NCI-H2171 (cell line): ENCODE measurements around the gene TEX19.
"Not testable (repeated sequence)": the region's sequence is repeated elsewhere in the genome, so short reads cannot be mapped to it uniquely, and the experiment has no call there.

Experiments
- DNase-seq: peaks from one replicate; lab custom pipeline; 2025; lab: John Stamatoyannopoulos, UW

The TEX19 gene

DNA sequence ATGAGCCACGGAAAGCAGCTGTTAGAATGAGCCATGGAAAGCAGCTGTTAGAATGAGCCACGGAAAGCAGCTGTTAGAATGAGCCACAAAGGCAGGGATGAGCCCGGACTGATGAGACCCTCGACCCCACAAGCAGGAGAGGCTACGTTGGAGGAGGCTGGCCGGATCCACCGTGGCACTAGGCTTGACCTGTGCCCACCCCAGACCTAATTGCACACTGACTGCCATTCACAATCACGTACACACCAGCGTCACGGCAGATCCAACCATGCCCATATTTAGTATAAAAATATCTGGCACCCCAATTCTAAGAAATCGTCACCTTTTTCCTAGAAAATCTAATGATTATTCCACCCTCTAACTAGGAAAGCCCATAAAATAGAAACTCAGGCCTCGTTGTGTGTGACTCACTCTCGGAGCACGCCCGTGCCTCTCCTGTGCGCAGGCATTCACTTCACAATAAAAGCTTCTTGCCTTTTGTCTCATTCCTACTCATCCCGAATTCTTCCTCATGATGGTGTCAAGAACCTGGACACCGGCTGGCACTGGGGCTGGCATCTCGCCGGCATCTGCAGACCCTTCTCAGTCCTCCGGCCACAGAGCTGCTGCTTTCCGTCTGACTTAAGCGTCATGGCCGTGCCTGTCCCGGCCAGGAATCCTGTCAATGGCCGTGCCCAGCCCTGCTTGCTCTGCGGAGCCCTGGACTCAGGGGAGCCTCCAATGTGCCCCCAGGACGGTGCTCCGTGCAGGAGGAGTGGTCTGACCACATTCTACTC is 20.0 kb upstream of the TEX19 start:
- no peak for DNase-seq

- no peak for DNase-seq
Observed at GRCh38 chr17:82339634-82340580, 19.1 kb upstream of the TEX19 start.

- no peak for DNase-seq
Observed at GRCh38 chr17:82342361-82343079, 16.5 kb upstream of the TEX19 start.

GRCh38 chr17:82343560-82343959 is 15.5 kb upstream of the TEX19 start:
- DNase-seq: no peak

- no peak for DNase-seq
Observed at GRCh38 chr17:82344175-82344907, 14.7 kb upstream of the TEX19 start.

GRCh38 chr17:82345151-82345976 is 13.7 kb upstream of the TEX19 start:
- no peak for DNase-seq

DNA sequence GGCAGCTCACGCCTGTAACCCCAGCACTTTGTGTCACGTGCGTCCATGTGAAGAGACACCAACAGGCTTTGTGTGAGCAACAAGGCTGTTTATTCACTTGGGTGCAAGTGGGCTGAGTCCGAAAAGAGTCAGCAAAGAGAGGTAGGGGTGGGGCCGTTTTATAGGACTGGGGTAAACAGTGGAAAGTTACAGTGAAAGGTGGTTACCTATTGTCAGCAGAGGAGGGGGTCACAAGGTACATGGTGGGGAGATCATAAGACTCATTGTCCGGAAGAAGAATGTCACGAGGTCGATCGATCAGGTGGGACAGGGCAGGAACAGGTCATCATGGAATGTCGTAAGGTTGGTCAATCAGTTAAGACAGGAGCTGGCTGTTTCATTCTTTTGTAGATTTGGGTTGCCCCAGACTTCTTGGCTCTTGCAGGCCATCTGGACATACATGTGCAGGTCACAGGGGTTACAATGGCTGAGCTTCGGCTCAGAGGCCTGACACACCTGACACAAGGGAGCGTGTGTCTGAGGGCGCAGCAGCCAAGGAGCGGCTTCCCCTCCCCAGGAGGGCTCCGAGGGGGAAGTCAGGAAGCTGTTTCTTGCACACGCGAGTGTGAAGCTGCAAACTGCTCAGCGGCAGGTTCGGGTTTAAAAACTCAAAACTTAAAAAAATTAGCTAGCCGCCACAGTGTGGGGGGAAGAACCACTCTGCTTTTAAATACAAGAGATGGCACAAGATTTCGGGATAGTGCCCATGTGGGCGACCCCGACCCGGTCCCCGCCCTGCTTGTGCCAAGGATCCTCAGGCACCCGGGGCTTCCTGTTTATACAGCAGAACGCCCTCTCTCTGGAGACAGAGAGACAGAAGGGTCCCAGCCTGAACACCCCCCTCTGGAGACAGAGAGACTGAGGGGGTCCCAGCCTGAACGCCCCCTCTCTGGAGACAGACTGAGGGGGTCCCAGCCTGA is 12.4 kb upstream of the TEX19 start:
- no peak for DNase-seq

- not testable (repeated sequence) for DNase-seq
Observed at GRCh38 chr17:82347994-82348393, 11.1 kb upstream of the TEX19 start.

DNA sequence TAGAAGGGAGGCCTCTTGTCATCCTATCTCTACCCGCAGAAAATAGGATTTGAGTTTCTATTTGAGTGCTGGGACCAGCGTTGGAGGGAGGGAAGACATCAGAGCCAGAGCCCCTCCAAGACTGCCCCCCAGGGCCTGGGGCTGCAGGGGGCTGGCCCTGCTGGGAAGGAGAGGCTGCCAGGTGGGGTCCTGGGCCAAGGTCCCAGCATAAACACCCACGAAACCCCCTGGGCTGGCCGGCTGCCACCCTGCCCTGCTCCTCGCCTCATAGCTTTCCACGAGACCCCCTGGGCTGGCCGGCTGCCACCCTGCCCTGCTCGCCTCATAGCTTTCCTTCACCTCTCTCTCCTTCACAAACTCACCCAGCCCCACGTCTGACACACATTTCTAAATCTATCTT is 10.6 kb upstream of the TEX19 start:
- DNase-seq: no peak

DNA sequence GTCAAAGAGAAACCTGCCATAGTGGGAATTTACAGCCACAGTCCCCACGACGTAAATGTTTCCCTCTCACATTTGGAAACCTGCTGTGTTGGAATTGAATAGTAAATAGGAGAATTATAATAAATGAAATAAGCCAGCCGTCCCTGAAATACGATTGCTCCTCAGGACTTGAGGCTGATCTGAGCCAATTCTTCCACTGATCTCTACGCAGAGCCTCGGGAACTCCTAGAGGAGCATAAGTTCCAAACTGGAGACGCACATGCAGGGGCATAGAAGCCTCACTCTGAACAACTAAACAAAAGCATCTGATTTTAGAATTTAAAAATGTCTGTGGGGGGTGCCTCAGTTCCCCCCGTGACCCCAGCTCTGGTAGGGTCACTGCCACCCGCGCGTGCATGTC is 10.2 kb upstream of the TEX19 start:
- no peak for DNase-seq

DNA sequence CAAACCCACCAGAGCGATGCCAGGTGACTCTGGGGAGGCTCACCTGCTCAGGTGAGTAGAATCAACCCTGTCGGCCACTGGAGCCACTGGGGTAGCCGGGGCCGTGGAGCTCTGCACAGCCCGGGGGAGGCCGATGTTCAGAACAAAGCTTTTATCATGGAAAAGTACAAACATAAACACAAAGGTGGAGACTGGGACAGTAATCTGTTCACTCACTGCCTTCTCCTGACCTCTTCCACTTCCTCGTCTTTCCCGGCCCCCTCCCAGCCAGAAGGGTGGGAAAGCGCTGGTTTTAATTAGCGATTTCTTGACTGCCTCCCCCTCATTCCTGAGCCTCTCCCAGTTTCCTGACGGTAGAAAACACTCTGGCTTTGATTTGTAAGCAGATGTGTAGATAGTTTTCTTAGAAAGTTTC is 9.8 kb upstream of the TEX19 start:
- no peak for DNase-seq

- no peak for DNase-seq
Observed at GRCh38 chr17:82350182-82351030, 8.6 kb upstream of the TEX19 start.

DNA sequence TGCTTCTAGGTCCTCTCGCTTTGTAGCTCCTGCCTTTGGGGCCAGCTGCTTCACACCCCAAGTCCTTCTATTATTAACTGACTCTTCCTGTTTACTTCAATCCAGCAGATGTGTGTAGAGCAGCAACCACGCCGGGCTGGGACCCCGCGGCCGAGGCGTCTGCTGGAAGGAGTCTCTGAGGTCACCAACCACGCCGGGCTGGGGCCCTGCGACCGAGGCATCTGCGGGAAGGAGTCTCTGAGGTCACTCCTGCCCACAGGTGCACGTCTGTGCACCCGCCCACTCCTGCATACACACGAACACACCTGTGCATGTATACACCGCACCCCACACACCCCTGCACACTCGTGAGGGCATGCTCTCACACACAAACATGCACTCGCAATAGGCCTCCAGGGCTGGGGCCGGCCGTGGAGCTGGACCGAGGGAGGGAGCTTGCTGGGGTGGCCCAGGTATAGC is 7.8 kb upstream of the TEX19 start:
- no peak for DNase-seq

- DNase-seq: peak; percentile 69
Observed at GRCh38 chr17:82351713-82352488, 7.1 kb upstream of the TEX19 start.

- no peak for DNase-seq
Observed at GRCh38 chr17:82353484-82353883, 5.6 kb upstream of the TEX19 start.

DNA sequence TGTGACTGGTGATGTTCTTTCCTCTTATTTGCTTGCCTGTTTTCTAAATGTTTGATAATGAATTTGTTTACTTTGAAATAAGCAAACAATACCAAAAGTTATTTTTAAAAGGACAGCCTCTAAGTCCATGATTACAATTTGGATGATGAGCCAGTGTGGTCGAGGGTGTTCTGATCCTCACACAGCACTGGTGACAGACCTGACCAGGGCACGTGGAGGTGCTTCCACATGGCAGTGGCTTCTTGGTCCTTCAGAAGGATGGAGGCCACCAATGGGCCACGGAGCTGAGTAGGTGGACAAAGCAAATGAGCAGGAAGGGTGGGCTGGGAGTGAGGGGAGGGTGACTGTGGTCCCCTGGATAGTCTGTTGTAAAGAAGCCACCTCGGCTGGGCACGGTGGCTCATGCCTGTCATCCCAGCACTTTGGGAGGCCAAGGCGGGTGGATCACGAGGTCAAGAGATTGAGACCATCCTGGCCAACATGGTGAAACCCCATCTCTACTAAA is 4.2 kb upstream of the TEX19 start:
- DNase-seq: no peak

GRCh38 chr17:82355770-82356427 is 3.1 kb upstream of the TEX19 start:
- DNase-seq: no peak
